H1 (cell line): ENCODE measurements around the gene ALDH1B1. TPM values are rescaled to one million over a fixed set of nuclear protein-coding genes. Genes with fewer than 3 reads are reported as not detected.

Source experiments
- CTCF ChIA-PET: fragments of 300-600 bp; sonication (Branson Sonifier 250); formaldehyde crosslinking; loops from one replicate; lab custom pipeline; 2021; ENCODE audit not compliant: partially characterized antibody; lab: Charles Lee
- POLR2A ChIA-PET: fragments of 300-600 bp; sonication (Branson Sonifier 250); formaldehyde crosslinking; loops from one replicate; lab custom pipeline; 2021; ENCODE audit warnings: inconsistent platforms; ENCODE audit not compliant: partially characterized antibody; lab: Charles Lee
- DNase-seq, 2 experiments: peaks; one replicate each; pipeline versions ENCODE4 v3.0.0 to v3.0.0-alpha.2; 2010 to 2022; ENCODE audit warnings: low spot score in 2 of 2, low read depth in 1 of 2, mixed read lengths in 1 of 2
- FAIRE-seq: peaks from 2 replicates; lab custom pipeline; 2011; peaks lifted over from hg19 to GRCh38; lab: Jason Lieb, UNC
- H2AFZ ChIP-seq: 2 replicates; pipeline ENCODE4 v1.8.1; 2012; ENCODE audit warnings: low read length, inconsistent platforms
- H2AK5ac ChIP-seq: 2 replicates; pipeline ENCODE4 v1.6.1; 2013; ENCODE audit warnings: low read depth, low read length
- H2BK120ac ChIP-seq: replicated peaks from 2 replicates; pipeline ENCODE3; 2013; ENCODE audit warnings: low read depth, low read length, inconsistent platforms
- H2BK12ac ChIP-seq: 2 replicates; pipeline ENCODE4 v1.6.1; 2013; ENCODE audit warnings: low read depth, low read length
- H2BK15ac ChIP-seq: 2 replicates; pipeline ENCODE4 v1.6.1; 2013; ENCODE audit warnings: low read length
- H2BK20ac ChIP-seq: 2 replicates; pipeline ENCODE4 v1.6.1; 2013; ENCODE audit warnings: low read length
- H2BK5ac ChIP-seq: 2 replicates; pipeline ENCODE4 v1.6.1; 2013; ENCODE audit warnings: low read depth, low read length
- H3K14ac ChIP-seq: 2 replicates; pipeline ENCODE4 v1.6.1; 2013; ENCODE audit warnings: inconsistent platforms; ENCODE audit not compliant: insufficient read length
- H3K18ac ChIP-seq: 2 replicates; pipeline ENCODE4 v1.6.1; 2013; ENCODE audit warnings: low read length; ENCODE audit errors: extremely low read depth
- H3K23ac ChIP-seq: 2 replicates; pipeline ENCODE4 v1.6.1; 2013; ENCODE audit warnings: inconsistent platforms; ENCODE audit not compliant: insufficient read length
- H3K23me2 ChIP-seq: 2 replicates; pipeline ENCODE4 v1.6.1; 2013; ENCODE audit warnings: low read depth, low read length
- H3K27ac ChIP-seq: 2 replicates; pipeline ENCODE4 v1.6.1; 2011; ENCODE audit warnings: low read depth, low read length, inconsistent platforms
- H3K27me3 ChIP-seq, 4 experiments: replicated peaks in 1 of 4; 1 replicate in 1 of 4; 2 replicates in 3 of 4; pipeline versions ENCODE4 v1.6.1 to v1.8.1; 2011 to 2013; ENCODE audit warnings: low read length in 3 of 4, mild to moderate bottlenecking in 3 of 4, inconsistent platforms in 2 of 4, mixed read lengths in 2 of 4, moderate library complexity in 1 of 4; ENCODE audit not compliant: control insufficient read depth in 3 of 4, insufficient read depth in 3 of 4; ENCODE audit errors: extremely low read depth in 1 of 4
- H3K36me3 ChIP-seq, 4 experiments: 2 replicates each; pipeline versions ENCODE4 v1.6.1 to v1.8.1; 2011 to 2013; ENCODE audit warnings: mild to moderate bottlenecking in 4 of 4, low read length in 3 of 4, moderate library complexity in 2 of 4, control low read depth in 1 of 4, inconsistent platforms in 1 of 4; ENCODE audit not compliant: insufficient read depth in 4 of 4, control insufficient read depth in 2 of 4
- H3K4ac ChIP-seq: replicated peaks from 2 replicates; pipeline ENCODE3; 2013; ENCODE audit warnings: low read length, low read depth, mixed read lengths, inconsistent platforms; ENCODE audit not compliant: insufficient read length
- H3K4me1 ChIP-seq, 4 experiments: replicated peaks in 1 of 4; 1 replicate in 1 of 4; 2 replicates in 3 of 4; pipeline versions ENCODE4 v1.6.1 to v1.8.1; 2011 to 2013; ENCODE audit warnings: low read length in 3 of 4, inconsistent platforms in 2 of 4, mixed read lengths in 1 of 4; ENCODE audit not compliant: insufficient read depth in 4 of 4, control insufficient read depth in 3 of 4
- H3K4me2 ChIP-seq, 2 experiments: 2 replicates each; pipeline versions ENCODE4 v1.6.1 to v1.8.1; 2011 to 2013; ENCODE audit warnings: low read depth in 2 of 2, low read length in 2 of 2, control low read depth in 1 of 2, inconsistent platforms in 1 of 2, mild to moderate bottlenecking in 1 of 2; ENCODE audit not compliant: insufficient read depth in 1 of 2
- H3K4me3 ChIP-seq, 4 experiments: fragments of 200-600, 300-600 bp in 1 of 4; sonication (generic), shearing (Covaris generic), sonication (Bioruptor Twin) in 1 of 4; 2 replicates each; pipeline versions ENCODE4 v1.5.1 to v1.8.1; 2011 to 2016; ENCODE audit warnings: low read length in 4 of 4, low read depth in 3 of 4, control low read depth in 2 of 4, inconsistent platforms in 2 of 4, mild to moderate bottlenecking in 2 of 4, mixed read lengths in 1 of 4, moderate library complexity in 1 of 4; ENCODE audit not compliant: insufficient read depth in 2 of 4; ENCODE audit errors: extremely low read depth in 1 of 4
- H3K56ac ChIP-seq: replicated peaks from 2 replicates; pipeline ENCODE3; 2013; ENCODE audit warnings: low read depth, mild to moderate bottlenecking, mixed read lengths, low read length, inconsistent platforms; ENCODE audit not compliant: insufficient read length
- H3K79me1 ChIP-seq: 2 replicates; pipeline ENCODE4 v1.6.1; 2013; ENCODE audit warnings: low read depth, low read length, control low read depth
- H3K79me2 ChIP-seq, 2 experiments: 2 replicates each; pipeline versions ENCODE4 v1.6.1 to v1.8.1; 2012 to 2013; ENCODE audit warnings: low read length in 2 of 2, mild to moderate bottlenecking in 2 of 2, inconsistent platforms in 1 of 2; ENCODE audit not compliant: insufficient read depth in 2 of 2, control insufficient read depth in 1 of 2
- H3K9ac ChIP-seq, 4 experiments: replicated peaks in 1 of 4; 1 replicate in 1 of 4; 2 replicates in 3 of 4; pipeline versions ENCODE4 v1.6.1 to v1.8.1; 2011 to 2013; ENCODE audit warnings: low read depth in 3 of 4, low read length in 3 of 4, control low read depth in 2 of 4, mild to moderate bottlenecking in 2 of 4, moderate library complexity in 2 of 4, inconsistent platforms in 1 of 4; ENCODE audit errors: extremely low read depth in 1 of 4
- H3K9me3 ChIP-seq, 2 experiments: 2 replicates each; pipeline versions ENCODE4 v1.6.1 to v1.8.1; 2012 to 2013; ENCODE audit warnings: mild to moderate bottlenecking in 2 of 2, moderate library complexity in 2 of 2, control low read depth in 1 of 2, inconsistent platforms in 1 of 2, low read depth in 1 of 2, low read length in 1 of 2, mixed read lengths in 1 of 2; ENCODE audit not compliant: insufficient read depth in 2 of 2
- H4K20me1 ChIP-seq, 2 experiments: replicated peaks in 1 of 2; 2 replicates each; pipeline versions ENCODE3 to v1.8.1; 2011 to 2013; ENCODE audit warnings: inconsistent platforms in 2 of 2, low read length in 2 of 2, mild to moderate bottlenecking in 1 of 2; ENCODE audit not compliant: insufficient read depth in 2 of 2, control insufficient read depth in 1 of 2
- H4K5ac ChIP-seq: 2 replicates; pipeline ENCODE4 v1.6.1; 2013; ENCODE audit warnings: low read length, low read depth, mixed read lengths, inconsistent platforms; ENCODE audit not compliant: insufficient read length
- H4K8ac ChIP-seq: 2 replicates; pipeline ENCODE4 v1.8.0; 2013; ENCODE audit warnings: mild to moderate bottlenecking, moderate library complexity, low read length, inconsistent platforms; ENCODE audit not compliant: insufficient read depth; ENCODE audit errors: extremely low read depth
- H4K91ac ChIP-seq: replicated peaks from 2 replicates; pipeline ENCODE3; 2013; ENCODE audit warnings: low read length, mixed read lengths, inconsistent platforms; ENCODE audit not compliant: insufficient read length
- BACH1 ChIP-seq: IDR thresholded peaks from 2 replicates; pipeline ENCODE4 v1.6.1; 2012; ENCODE audit warnings: low read length, improper control_type of control experiment
- JUND ChIP-seq: IDR thresholded peaks from 2 replicates; pipeline ENCODE4 v1.6.1; 2011; ENCODE audit warnings: mild to moderate bottlenecking, improper control_type of control experiment, low read length
- KDM5A ChIP-seq: fragments of 200-600 bp; IDR thresholded peaks from 2 replicates; pipeline ENCODE4 v1.7.1; 2012; ENCODE audit warnings: mild to moderate bottlenecking, low read length, inconsistent platforms, mixed read lengths
- POLR2A ChIP-seq, 2 experiments: IDR thresholded peaks; 1 replicate in 1 of 2; 2 replicates in 1 of 2; pipeline ENCODE4 v1.6.1; 2011; ENCODE audit warnings: low read depth in 2 of 2, low read length in 2 of 2, mild to moderate bottlenecking in 2 of 2; ENCODE audit errors: control extremely low read depth in 1 of 2
- POU5F1 ChIP-seq: IDR thresholded peaks from 2 replicates; pipeline ENCODE4 v1.6.1; 2011; ENCODE audit warnings: low read depth, mild to moderate bottlenecking, low read length, moderate library complexity
- SRF ChIP-seq: IDR thresholded peaks from 2 replicates; pipeline ENCODE4 v1.6.1; 2011; ENCODE audit warnings: mild to moderate bottlenecking, low read depth, low read length, moderate library complexity
- TAF7 ChIP-seq: optimal IDR thresholded peaks from 2 replicates; pipeline ENCODE3; 2011; ENCODE audit warnings: low read depth, mild to moderate bottlenecking, inconsistent platforms, low read length, moderate library complexity, borderline replicate concordance
- WGBS, 2 experiments: shearing (Covaris generic) in 1 of 2; methylation state at CpG; one replicate each; pipeline versions ENCODE4 v1.1.6 to v1.1.7; 2013 to 2015; ENCODE audit warnings: low lambda C conversion rate in 2 of 2, mixed read lengths in 2 of 2, inconsistent platforms in 1 of 2, low coverage in 1 of 2, missing lambda C conversion rate in 1 of 2; ENCODE audit not compliant: insufficient replicate concordance in 2 of 2, insufficient coverage in 1 of 2, insufficient read length in 1 of 2; ENCODE audit errors: extremely low coverage in 1 of 2, missing lambda C conversion rate in 1 of 2; 5-methylcytosine and 5-hydroxymethylcytosine counted together
- polyA plus RNA-seq, 7 experiments: library from polyadenylated mRNA; depleted of rRNA in 3 of 7; stranded (reverse) in 5 of 7; unstranded in 2 of 7; fragments of >200 nt in 5 of 7; fragments of 200-250 nt in 2 of 7; gene quantifications; 1 replicate in 5 of 7; 2 replicates in 1 of 7; 4 replicates in 1 of 7; pipeline versions ENCODE4 v1.2.1 to v1.2.3, GENCODE V29; 2011 to 2013; ENCODE audit warnings: missing spikeins in 2 of 7, mixed read lengths in 2 of 7
- total RNA-seq: library from RNA; stranded (reverse); fragmentation: NEBNext Ultra II Directional; extraction: Animal tissue kit (Norgen Biotek cat#: 25700); gene quantifications from 2 replicates; pipeline ENCODE4 v1.2.1, GENCODE V29; 2021
- TF ChIP-seq, protein P1 (sequence below): IDR thresholded peaks from 2 replicates; pipeline ENCODE4 v1.6.1; 2012; ENCODE audit warnings: low read length, inconsistent platforms
- TF ChIP-seq, protein P2 (sequence below): IDR thresholded peaks from 2 replicates; pipeline ENCODE4 v1.6.1; 2011; ENCODE audit warnings: low read depth, mild to moderate bottlenecking, low read length; ENCODE audit not compliant: insufficient read depth

Gene ALDH1B1
- total and polyA plus RNA-seq, 2 of the 8 experiments (the other 6 are each of a cell fraction or from before 2014, with no cell fraction given): 41.6 to 78.7 TPM

DNA sequence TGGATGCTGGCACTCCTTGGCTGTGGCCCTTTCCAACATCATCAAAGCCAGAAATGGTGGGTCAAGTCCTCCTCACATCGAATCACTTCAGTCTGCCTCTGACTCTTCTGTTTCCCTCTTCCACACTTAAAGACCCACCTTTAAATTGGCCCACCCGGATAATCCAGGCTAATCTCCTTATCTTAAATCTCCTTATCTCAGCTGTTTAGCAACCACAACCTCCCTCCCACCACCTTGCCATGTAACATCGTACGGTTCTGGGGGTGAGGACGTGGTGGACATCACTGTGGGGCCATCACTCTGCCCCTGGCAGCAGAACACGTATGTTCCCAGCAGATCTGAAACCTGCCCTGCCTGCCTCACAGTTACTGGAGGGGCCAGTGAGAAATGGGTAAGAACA is 20.2 kb downstream of the ALDH1B1 start:
- no peaks in the 10 kb centered on the region for H3K9me3 ChIP-seq
- H3K27ac ChIP-seq: no peak overlapping the region
- H3K18ac ChIP-seq: no peak overlapping the region
- FAIRE-seq (no peak), DNase-seq (no peak)
- peaks cover 0 to 12% (median 6%) of the 10 kb centered on the region in 4 experiments; a peak in 5 of 7 replicates for H3K4me1 ChIP-seq
- no peak overlapping the region for H3K4me3 ChIP-seq
- H3K27me3 ChIP-seq: no peaks in the 10 kb centered on the region
- no peak overlapping the region for H3K23ac ChIP-seq
- H4K8ac ChIP-seq: no peak overlapping the region
- H3K4me2 ChIP-seq: no peak overlapping the region
- H2BK12ac ChIP-seq: no peak overlapping the region
- 86% methylated on average over 6 of the region's 6 CpGs; no CpG with 5 or more reads in 1 of the 2 experiments for WGBS, 2 experiments
- H4K91ac ChIP-seq: no peak overlapping the region
- no peak overlapping the region for H3K14ac ChIP-seq
- no peak for TF ChIP-seq SRF
- TF ChIP-seq KDM5A: no peak
- TF ChIP-seq JUND: no peak
- no peak for TF ChIP-seq POLR2A (IDR thresholded peaks at IDR 0.05; ENCODE audit: control extremely low read depth in 1 of 2, low read depth in 2 of 2, low read length in 2 of 2)
- no peak for TF ChIP-seq BACH1
- TF ChIP-seq, protein P1, sequence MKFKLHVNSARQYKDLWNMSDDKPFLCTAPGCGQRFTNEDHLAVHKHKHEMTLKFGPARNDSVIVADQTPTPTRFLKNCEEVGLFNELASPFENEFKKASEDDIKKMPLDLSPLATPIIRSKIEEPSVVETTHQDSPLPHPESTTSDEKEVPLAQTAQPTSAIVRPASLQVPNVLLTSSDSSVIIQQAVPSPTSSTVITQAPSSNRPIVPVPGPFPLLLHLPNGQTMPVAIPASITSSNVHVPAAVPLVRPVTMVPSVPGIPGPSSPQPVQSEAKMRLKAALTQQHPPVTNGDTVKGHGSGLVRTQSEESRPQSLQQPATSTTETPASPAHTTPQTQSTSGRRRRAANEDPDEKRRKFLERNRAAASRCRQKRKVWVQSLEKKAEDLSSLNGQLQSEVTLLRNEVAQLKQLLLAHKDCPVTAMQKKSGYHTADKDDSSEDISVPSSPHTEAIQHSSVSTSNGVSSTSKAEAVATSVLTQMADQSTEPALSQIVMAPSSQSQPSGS: no peak
- TF ChIP-seq TAF7: no peak
- no peak for TF ChIP-seq POU5F1
- TF ChIP-seq, protein P2, sequence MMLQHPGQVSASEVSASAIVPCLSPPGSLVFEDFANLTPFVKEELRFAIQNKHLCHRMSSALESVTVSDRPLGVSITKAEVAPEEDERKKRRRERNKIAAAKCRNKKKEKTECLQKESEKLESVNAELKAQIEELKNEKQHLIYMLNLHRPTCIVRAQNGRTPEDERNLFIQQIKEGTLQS: no peak
- H2BK20ac ChIP-seq: no peak overlapping the region
- no peaks in the 10 kb centered on the region for H3K79me1 ChIP-seq
- no peak overlapping the region for H3K56ac ChIP-seq
- H4K5ac ChIP-seq: no peak overlapping the region
- H3K9ac ChIP-seq: no peak overlapping the region
- no peak overlapping the region for H3K4ac ChIP-seq
- no peaks in the 10 kb centered on the region for H3K79me2 ChIP-seq
- no peak overlapping the region for H2AFZ ChIP-seq
- H3K23me2 ChIP-seq: no peaks in the 10 kb centered on the region; the same call in 1 of the 2 replicates
- H2BK15ac ChIP-seq: no peak overlapping the region
- peaks cover 0 to 2% of the 10 kb centered on the region in 2 experiments for H4K20me1 ChIP-seq
- peaks cover 0 to 5% (median 2%) of the 10 kb centered on the region in 4 experiments; a peak in 2 of 8 replicates for H3K36me3 ChIP-seq
- H2AK5ac ChIP-seq: no peak overlapping the region
- ChIA-PET POLR2A (interaction anchor here (1.2 kb wide), 1 partner anchor 15 kb away, joined by 3 read pairs; no protein-coding TSS in a partner anchor), CTCF (interaction anchor here (2.1 kb wide), 1 partner anchor 12 kb away, joined by 7 read pairs; no protein-coding TSS in a partner anchor)
- no peak overlapping the region for H2BK120ac ChIP-seq
- H2BK5ac ChIP-seq: no peak overlapping the region
